Activated naive CD4-positive, alpha-beta T cell treated with anti-CD3 and anti-CD28 coated beads, Interleukin-2, amount 50 U/mL, for 72 hours (primary cell): ENCODE data around the gene COLEC11. TPM values are rescaled to one million over a fixed set of nuclear protein-coding genes. Genes with fewer than 3 reads are reported as not detected.

ENCODE experiments used
- ATAC-seq, 2 donors: fragments of 150-1000 bp; cut with Tn5 transposase; 2 replicates each; pipeline ENCODE4 v1.10.0; 2021; ENCODE audit warnings: mild to moderate bottlenecking in 2 of 2, moderate library complexity in 2 of 2
- DNase-seq, 2 donors: peaks; one replicate each; pipeline ENCODE4 v3.0.0; 2021 to 2022; ENCODE audit warnings: low spot score in 2 of 2
- H3K27ac Mint-ChIP-seq, 2 donors: one replicate each; pipeline ENCODE4 v1.8.0; 2022; ENCODE audit warnings: mild to moderate bottlenecking in 2 of 2, mixed read lengths in 2 of 2
- H3K36me3 Mint-ChIP-seq, 2 donors: one replicate each; pipeline ENCODE4 v1.8.0; 2022; ENCODE audit warnings: mixed read lengths in 2 of 2
- H3K9me3 Mint-ChIP-seq, 2 donors: one replicate each; pipeline ENCODE4 v1.8.0; 2022; ENCODE audit warnings: mixed read lengths in 2 of 2
- total RNA-seq, 2 donors: library from RNA; stranded (reverse); gene quantifications; one replicate each; pipeline ENCODE4 v1.2.3, GENCODE V29; 2022

Gene COLEC11
- total RNA-seq, 2 donors from 2014 or later = not detected

DNA sequence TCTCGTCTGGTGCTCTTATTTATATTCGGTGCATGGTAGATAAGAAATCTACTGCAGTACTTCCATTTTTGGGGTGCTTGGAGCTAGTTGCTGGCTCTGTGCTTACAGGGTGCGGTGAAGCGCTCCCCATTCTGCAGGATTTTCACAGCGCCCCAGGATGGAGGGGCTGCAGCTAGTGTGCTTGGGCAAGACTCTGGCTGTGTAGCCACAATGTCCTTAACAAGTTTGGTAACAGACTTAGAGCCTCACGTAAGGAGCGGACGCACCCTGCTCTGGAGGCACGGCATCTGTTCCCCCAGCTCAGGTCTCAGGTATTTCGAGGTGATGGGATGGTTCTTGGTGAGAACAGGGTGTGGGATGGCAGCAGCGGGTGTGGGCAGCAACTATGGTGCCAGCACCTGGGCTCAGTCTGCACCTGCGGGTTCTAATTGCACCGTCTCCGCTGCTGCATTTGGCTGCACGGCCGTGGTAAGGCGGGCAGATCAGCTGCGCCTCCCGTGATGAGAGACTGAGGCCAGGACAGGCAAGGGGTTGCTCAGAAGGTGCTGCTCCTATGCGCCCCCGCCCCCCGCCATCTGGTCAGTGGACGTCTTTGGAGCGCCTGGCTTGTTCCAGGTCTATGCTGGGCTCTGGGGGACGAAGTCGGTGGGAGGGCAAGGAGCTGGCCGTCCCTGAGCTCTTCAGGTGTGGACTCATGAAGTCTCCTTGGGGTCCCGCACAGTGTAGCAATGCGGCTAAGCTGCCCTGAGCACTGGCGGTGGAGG lies 43.0 kb downstream of the COLEC11 start:
- ATAC-seq = no peak
- no peaks in the 10 kb centered on the region for H3K9me3 Mint-ChIP-seq

DNA sequence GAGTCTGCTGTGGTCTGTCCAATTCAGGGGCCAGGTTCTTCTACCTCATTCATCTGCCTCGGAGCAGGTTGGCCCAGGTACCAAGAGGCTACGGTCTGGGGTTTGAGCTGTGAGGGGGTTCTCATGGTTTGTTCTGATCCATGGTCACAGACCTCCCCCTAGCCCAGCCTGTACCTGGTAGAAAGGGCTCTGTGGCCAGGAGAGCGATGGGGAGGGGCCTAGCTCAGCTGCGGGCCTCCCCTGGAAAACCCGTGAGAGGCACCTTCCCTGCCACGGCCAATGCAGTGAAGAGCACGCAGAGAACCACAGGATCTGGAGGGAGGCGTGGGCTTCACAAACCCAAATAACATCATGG lies 43.5 kb downstream of the COLEC11 start:
- Mint-ChIP-seq H3K9me3 (no peaks in the 10 kb centered on the region), H3K36me3 (no peaks in the 10 kb centered on the region), H3K27ac (no peak overlapping the region)
- peak in 1 of 2 donors; percentile 46 for DNase-seq
- no peak for ATAC-seq

More for the DNA sequence above, 43.0 kb downstream of the COLEC11 start:
- DNase-seq = peak in 1 of 2 donors; percentile 50
- H3K27ac Mint-ChIP-seq = no peak overlapping the region
- H3K36me3 Mint-ChIP-seq = no peaks in the 10 kb centered on the region

DNA sequence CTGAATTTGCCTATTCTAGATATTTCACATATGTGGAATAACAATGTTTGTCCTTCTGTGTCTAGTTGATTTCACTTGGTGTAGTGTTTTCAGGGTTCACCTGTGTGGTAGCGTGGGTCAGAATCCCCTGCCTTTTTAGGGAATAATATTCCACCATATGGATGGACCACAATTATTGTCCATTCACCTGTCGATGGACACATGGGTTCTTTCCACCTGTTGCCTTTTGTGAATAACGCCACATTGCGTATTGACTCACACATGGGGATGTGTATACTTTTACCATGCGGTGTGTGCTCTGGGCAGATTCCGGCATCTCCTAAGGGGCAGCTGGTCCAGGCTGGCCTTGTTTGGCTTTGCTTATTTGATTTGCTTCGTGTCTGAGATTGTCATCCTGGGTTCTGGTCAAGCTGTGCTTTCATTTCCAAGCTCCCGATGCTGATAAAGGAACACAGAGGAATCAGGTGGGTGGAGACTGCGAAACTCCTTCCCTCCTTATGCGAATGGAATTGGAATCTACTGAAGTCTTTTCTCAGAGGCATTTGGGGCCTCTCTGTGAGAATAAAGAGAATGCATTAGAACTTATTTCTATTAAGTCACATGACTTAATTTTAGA lies 44.2 kb downstream of the COLEC11 start:
- ATAC-seq (no peak), DNase-seq (peak in 1 of 2 donors; percentile 9)
- Mint-ChIP-seq H3K27ac (no peak overlapping the region), H3K36me3 (no peaks in the 10 kb centered on the region), H3K9me3 (no peaks in the 10 kb centered on the region)

DNA sequence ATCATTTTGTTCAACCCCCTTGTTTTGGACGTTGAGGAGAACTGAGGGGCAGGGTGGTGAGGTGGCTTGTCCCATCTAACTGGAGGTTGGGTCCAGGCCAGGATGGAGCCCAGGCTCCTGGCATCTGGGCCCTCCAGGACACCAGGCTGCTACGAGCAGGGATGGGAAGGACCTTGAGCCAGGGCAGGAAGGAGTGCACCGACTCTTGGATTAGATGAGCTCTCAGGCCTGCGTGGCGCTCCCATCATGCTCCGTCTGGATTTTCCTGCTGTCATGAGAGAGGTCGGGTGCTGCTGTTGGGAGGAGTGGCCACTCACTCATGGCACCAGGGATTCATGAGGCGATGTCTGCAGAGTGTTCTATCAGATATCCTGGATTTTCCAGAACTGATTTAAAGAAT lies 44.7 kb downstream of the COLEC11 start:
- H3K9me3 Mint-ChIP-seq = no peaks in the 10 kb centered on the region
- ATAC-seq (no peak), DNase-seq (peak in 1 of 2 donors; percentile 30)
- H3K27ac Mint-ChIP-seq = no peak overlapping the region
- no peaks in the 10 kb centered on the region for H3K36me3 Mint-ChIP-seq

DNA sequence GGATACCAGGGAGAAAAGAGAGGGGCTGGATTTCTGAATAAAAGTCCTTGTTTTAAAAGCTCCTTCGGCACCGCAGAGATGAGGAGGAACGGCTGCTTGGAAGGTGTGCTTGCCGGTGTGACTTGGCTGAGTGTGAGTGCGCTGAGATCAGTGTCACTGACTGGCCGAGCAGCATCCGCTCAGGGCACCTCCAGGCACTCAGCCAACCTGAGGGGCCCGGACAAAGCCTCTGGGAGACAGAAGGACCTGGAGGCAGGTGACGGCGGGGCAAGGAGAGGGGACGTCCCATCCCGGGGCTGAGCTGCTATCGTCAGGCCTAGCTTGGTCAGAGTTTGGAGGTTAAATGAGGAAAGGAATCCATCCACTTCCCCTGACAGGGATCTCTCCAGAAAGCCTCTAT lies 46.3 kb downstream of the COLEC11 start:
- peak in 1 of 2 donors; percentile 44 for DNase-seq
- no peaks in the 10 kb centered on the region for H3K36me3 Mint-ChIP-seq

DNA sequence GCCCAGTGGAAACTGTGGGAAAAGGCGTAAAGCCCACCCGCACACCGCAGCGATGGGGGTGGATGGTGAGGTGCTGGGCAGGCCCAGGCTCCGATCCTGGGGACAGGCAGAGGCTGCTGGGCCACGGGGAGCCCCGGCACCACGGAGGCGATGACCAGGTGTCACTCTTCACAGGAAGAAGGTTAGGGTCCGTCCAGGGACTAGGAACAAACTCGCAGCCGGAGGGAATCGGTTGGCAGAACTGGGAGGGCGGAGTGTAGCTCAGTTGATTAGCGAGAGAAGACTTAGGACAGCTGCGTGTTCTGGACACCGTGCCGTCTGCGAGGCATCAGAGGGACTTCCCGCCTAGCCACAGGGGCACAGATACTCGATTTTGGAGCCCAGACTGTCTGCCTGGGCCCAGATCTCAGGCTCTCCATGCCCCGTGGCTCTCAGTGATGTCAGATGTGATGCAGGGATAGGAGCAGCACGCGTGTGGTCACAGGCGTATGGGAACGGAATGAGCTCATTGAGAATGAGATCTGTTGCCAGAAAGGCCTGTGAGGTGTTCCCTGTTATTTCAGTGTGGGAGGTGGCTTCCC lies 47.0 kb downstream of the COLEC11 start:
- ATAC-seq = no peak
- H3K9me3 Mint-ChIP-seq = no peaks in the 10 kb centered on the region
- H3K27ac Mint-ChIP-seq = no peak overlapping the region
- no peaks in the 10 kb centered on the region for H3K36me3 Mint-ChIP-seq
- DNase-seq = peak in 1 of 2 donors; percentile 39

More for the DNA sequence above, 46.3 kb downstream of the COLEC11 start:
- Mint-ChIP-seq H3K9me3 (no peaks in the 10 kb centered on the region), H3K27ac (no peak overlapping the region)
- no peak for ATAC-seq

DNA sequence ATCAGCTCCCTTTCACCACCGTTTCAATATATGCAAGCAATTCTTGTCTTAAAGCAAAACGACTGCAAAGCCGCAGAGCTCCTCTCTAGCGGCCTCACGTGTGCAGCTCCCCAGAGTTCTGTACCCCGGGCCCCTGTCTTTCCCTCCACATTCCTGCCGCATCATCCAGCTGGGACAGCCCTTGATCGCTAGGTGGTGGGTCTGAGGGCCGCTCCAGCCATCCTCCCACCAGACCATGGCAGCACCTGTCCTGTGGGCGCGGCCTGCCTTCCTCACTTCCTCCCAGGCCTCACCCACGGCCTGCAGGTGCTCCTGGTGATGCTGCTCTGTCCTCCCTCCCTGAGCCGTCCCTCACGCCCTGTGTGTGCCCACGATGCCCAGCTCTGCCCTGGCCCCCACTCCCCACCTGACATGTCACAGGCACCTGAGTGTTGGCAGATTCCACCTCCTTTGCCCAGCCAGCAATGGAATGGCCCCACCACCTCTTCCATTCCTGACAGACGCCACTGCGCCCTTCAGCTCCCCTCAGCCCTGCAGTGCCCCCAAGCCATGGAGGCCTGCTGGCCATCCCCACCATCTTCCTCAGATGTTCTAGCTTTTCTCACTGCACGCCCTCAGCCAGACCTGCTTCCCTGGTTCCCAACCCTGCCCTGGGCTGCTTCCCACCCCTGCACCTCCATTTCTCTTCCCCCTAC lies 47.8 kb downstream of the COLEC11 start:
- ATAC-seq (no peak), DNase-seq (peak in 1 of 2 donors; percentile 44)
- Mint-ChIP-seq H3K36me3 (no peaks in the 10 kb centered on the region), H3K9me3 (no peaks in the 10 kb centered on the region), H3K27ac (no peak overlapping the region)

DNA sequence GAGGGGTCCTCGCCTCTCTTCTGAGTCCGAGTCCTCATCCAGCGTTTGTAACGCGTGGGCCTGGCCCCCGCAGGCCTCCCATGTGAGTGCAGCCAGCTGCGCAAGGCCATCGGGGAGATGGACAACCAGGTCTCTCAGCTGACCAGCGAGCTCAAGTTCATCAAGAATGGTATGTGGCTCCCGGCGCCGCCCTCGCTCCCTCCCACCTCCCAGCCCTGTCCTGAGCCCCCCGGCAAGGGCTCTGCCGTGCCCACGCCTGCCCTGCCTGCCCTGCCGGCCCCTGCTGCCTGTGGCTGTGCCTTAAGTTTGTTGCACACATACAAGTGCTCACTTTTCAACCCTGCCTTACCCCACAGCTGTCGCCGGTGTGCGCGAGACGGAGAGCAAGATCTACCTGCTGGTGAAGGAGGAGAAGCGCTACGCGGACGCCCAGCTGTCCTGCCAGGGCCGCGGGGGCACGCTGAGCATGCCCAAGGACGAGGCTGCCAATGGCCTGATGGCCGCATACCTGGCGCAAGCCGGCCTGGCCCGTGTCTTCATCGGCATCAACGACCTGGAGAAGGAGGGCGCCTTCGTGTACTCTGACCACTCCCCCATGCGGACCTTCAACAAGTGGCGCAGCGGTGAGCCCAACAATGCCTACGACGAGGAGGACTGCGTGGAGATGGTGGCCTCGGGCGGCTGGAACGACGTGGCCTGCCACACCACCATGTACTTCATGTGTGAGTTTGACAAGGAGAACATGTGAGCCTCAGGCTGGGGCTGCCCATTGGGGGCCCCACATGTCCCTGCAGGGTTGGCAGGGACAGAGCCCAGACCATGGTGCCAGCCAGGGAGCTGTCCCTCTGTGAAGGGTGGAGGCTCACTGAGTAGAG lies 48.7 kb downstream of the COLEC11 start:
- H3K9me3 Mint-ChIP-seq = no peaks in the 10 kb centered on the region
- DNase-seq (peak in 1 of 2 donors; percentile 47), ATAC-seq (no peak)
- peak overlapping the region in 1 of 2 donors; percentile 52 for H3K27ac Mint-ChIP-seq
- H3K36me3 Mint-ChIP-seq = no peaks in the 10 kb centered on the region

DNA sequence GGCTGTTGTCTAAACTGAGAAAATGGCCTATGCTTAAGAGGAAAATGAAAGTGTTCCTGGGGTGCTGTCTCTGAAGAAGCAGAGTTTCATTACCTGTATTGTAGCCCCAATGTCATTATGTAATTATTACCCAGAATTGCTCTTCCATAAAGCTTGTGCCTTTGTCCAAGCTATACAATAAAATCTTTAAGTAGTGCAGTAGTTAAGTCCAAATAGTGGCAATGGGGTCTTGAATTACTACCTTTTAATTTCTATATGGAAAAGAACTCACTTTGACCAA lies 49.3 kb downstream of the COLEC11 start:
- Mint-ChIP-seq H3K9me3 (no peaks in the 10 kb centered on the region), H3K36me3 (no peaks in the 10 kb centered on the region), H3K27ac (peak overlapping the region in 1 of 2 donors; percentile 52)
- no peak for DNase-seq
- no peak for ATAC-seq

DNA sequence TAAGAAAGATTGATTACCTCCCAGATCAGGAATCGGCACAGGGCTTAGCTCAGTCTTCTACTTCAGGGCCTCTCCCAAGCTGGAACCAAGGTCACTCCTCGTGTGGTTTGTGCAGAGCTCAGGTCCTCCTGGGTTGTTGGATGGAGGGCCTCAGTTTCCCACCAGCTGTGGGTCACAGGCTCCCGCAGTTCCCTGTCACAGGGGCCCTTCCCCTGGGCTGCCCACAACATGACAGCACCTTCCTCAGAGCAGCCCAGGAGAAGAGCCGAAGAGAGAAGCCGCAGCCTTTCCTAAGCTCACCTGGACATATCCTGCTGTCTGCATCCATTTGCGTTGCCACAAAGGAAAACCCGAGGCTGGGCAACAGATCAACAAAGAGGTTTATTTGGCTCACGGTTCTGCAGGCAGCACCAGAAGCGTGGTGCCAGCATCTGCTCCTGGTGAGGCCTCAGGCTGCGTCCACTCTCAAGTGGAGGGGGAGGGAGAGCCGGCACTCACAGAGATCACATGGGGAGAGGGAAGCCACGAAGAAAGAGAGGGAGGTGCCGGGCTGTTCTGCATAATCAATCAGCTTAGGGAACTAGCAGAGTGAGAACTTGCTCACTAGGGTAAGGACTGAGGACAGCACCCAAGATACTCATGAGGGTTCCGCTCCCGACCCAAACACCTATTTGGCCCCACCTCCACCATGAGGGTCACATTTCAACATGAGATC lies 50.1 kb downstream of the COLEC11 start:
- Mint-ChIP-seq H3K27ac (no peak overlapping the region), H3K9me3 (no peaks in the 10 kb centered on the region), H3K36me3 (no peaks in the 10 kb centered on the region)
- ATAC-seq = no peak
- DNase-seq = peak in 1 of 2 donors; percentile 50

DNA sequence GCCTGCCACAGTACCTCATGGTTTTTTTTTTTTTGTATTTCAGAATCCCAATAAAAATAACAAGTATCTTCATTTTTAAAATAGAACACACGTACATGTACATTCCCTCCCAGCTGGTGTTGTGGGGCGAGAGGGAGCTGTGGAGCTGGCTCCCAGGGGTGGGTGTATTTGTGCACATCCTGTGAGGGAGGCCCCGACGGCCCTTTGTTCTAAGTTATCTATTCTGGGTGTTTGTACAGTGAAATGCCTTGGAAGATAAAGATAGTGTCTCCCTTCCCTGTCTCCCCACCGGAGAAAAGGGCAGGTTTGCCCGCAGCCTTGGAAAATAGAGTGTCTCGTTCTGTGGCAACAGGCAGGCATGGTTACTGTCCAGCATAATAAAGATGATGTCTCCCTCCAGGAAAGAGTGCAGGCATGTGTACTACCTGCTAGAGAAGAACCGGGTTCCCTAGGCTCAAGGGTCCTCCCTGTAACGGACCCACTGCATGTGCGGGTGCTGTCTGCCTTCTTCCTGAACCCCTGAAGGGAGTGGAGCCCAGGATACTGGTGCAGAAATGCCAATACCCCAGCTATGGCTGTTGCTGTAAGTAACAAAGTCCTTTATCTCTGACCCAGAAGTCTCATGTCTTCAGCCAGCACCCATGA lies 51.0 kb downstream of the COLEC11 start:
- no peak overlapping the region for H3K27ac Mint-ChIP-seq
- H3K9me3 Mint-ChIP-seq = no peaks in the 10 kb centered on the region
- DNase-seq = no peak
- no peak for ATAC-seq
- no peaks in the 10 kb centered on the region for H3K36me3 Mint-ChIP-seq

DNA sequence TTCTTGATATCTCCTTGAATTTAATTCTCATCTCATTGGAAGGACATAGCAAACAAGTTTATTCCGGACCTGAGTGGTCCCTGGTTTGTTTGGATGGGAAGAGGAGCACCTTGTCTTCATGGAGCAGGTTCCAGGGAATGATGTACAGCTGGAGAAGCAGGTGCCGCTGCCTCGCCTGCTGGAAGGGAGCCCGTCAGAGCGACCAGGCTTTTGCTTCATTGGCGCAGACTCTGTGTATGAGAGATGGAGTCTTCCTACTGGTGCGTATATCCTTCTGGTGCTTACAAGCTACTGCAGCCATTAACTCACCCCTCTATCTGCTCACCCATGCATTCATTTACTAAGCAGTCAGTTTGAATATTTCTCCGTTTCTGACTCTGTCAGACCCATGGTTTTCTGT lies 51.5 kb downstream of the COLEC11 start:
- ATAC-seq = no peak
- Mint-ChIP-seq H3K9me3 (no peaks in the 10 kb centered on the region), H3K27ac (no peak overlapping the region), H3K36me3 (no peaks in the 10 kb centered on the region)
- DNase-seq = no peak

DNA sequence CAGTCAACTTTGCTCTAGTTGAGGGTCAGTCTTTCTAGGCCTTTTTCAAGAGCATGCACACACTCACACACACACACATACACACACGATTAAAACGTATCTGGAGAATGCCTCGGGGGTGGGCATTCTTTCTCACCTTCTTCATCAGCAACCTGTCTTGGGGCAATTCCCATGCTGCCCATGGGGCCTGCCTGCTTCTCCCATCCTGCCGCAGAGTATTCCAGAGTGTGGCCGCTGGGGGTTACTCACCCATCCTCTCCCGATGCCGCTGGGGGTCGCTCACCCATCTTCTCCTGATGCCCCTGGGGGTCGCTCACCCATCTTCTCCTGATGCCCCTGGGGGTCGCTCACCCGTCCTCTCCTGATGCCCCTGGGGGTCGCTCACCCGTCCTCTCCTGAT lies 52.3 kb downstream of the COLEC11 start:
- Mint-ChIP-seq H3K9me3 (no peaks in the 10 kb centered on the region), H3K27ac (no peak overlapping the region), H3K36me3 (no peaks in the 10 kb centered on the region)
- ATAC-seq (no peak), DNase-seq (no peak)

DNA sequence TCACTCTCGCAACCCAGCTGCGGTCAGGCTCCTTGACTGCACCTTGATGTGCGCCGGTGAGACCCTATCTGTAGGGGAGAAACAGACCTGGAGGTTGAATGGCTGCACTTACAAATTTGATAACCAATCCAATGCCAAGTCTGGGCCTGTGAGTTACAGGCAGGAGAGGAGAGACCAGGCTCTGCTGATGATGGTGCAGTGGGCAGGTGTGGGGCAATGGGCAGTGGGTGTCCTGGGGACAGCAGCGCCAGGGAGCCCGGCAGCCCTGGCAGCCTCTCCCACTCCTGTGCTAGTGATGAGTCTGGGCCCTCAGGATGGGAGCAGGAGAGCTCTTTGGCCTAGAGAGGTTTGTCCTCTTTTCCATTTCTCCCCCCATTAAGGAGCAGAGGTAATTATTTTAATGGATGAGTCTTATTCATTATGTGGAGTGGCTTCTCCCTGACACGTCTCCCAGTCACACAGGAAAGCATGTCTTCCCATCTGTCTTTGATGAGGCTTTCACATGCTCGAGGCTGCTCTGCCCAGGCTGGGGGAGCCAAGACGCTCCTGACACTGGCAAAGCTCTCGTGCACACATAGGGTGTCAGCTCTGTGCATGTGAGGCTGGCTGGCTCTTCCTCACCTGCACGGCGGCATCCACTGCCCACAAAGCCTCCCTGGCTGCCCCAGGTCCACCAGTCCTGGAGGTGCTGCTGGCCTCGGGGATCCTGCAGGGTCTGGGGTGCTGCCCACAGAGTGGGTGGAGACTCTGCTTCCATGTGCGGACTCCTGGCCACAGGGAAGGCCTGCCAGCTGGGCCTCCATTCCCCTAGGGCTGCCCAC lies 53.1 kb downstream of the COLEC11 start:
- H3K36me3 Mint-ChIP-seq = no peaks in the 10 kb centered on the region
- H3K9me3 Mint-ChIP-seq = no peaks in the 10 kb centered on the region
- ATAC-seq = no peak
- no peak overlapping the region for H3K27ac Mint-ChIP-seq
- no peak for DNase-seq

DNA sequence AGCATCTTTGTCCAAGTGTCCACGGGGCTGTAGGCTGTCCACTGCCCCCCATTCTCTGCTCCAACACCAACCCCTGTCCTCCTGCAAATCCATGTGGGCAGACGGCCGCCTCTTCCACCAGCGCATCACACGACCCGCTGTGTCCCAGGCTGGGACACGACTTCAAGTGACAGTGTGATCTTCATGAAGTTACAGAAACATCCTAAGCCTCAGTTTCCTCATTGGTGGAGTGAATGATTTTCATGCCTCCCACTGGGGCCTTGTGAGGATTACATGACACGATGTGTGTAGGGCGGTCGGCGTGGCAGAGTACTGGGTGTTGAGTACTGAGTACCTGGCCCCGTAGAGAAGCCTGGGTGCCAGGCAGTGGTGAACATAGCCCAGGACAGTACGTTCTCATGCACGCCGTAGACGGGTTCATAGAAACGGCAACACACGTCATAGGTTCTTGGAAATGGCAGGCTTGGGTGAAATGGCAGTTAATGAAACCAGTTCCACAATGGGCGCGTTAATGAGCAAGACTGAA lies 53.8 kb downstream of the COLEC11 start:
- Mint-ChIP-seq H3K9me3 (no peaks in the 10 kb centered on the region), H3K27ac (no peak overlapping the region), H3K36me3 (no peaks in the 10 kb centered on the region)
- ATAC-seq (no peak), DNase-seq (no peak)
